Measurements from ENCODE around the gene FUOM. TPM values are rescaled to one million over a fixed set of nuclear protein-coding genes. Genes with fewer than 3 reads are reported as not detected.
A peak's percentile ranks its signal among the peaks of the same experiment; 100 is the strongest.

The FUOM gene
- total RNA-seq, 1 experiment from 2014 or later = 41.8 TPM

- Mint-ChIP-seq H3K27me3 (ENCODE audit: low read depth) (no peaks in the 10 kb centered on the region), H3K4me3 (peak overlapping the region; percentile 78 to 89), H3K4me1 (peaks cover 9 to 12% of the 10 kb centered on the region in 2 experiments), H3K9me3 (no peaks in the 10 kb centered on the region; a peak in 1 of 5 replicates), H3K36me3 (ENCODE audit: insufficient read depth in 1 of 3, low read depth in 3 of 3) (peaks cover 25 to 30% (median 29%) of the 10 kb centered on the region in 3 experiments), H3K27ac (peak overlapping the region; percentile 77 to 92 (median 88); a peak in 6 of 7 replicates)
- Histone ChIP-seq H3K56ac (ENCODE audit: insufficient read length, low read depth, low read length) (no peak overlapping the region), H4K20me1 (ENCODE audit: control insufficient read depth, insufficient read depth, insufficient read length) (no peaks in the 10 kb centered on the region), H3K4me2 (ENCODE audit: insufficient read depth, insufficient read length, low read length) (peak overlapping the region; percentile 39), H3K79me1 (ENCODE audit: insufficient read depth, low read depth, low read length, poor library complexity, severe bottlenecking) (peaks cover 4% of the 10 kb centered on the region), H3K27ac (ENCODE audit: insufficient read length, low read depth, low read length) (no peak overlapping the region), H3K18ac (ENCODE audit: insufficient read length, low read depth, low read length) (no peak overlapping the region), H2BK120ac (ENCODE audit: low read depth, low read length, poor library complexity, severe bottlenecking) (no peak overlapping the region), H3T11ph (ENCODE audit: low read length) (no peak overlapping the region), H2BK20ac (ENCODE audit: low read depth, low read length, poor library complexity, severe bottlenecking) (no peak overlapping the region), H3K79me2 (ENCODE audit: insufficient read depth, low read length) (peaks cover 3% of the 10 kb centered on the region; the same call in 1 of the 2 replicates), H3K9me3 (ENCODE audit: control insufficient read depth, low read depth, low read length) (no peaks in the 10 kb centered on the region), H3K14ac (ENCODE audit: insufficient read depth, low read length) (no peak overlapping the region), H4K5ac (ENCODE audit: insufficient read length, low read depth, low read length) (no peak overlapping the region), H3K9ac (ENCODE audit: extremely low read depth, insufficient read length, low read length) (no peak overlapping the region), H4K8ac (replicated peaks; ENCODE audit: insufficient read length, low read depth, low read length) (no peak overlapping the region), H3K4me1 (ENCODE audit: insufficient read depth, low read length) (no peaks in the 10 kb centered on the region), H3K23ac (ENCODE audit: insufficient read length, low read depth, low read length) (no peak overlapping the region), H2AK5ac (ENCODE audit: insufficient read length, low read length) (no peak overlapping the region), H2BK15ac (ENCODE audit: low read depth, low read length) (no peak overlapping the region), H3K27me3 (ENCODE audit: insufficient read depth, low read length) (no peaks in the 10 kb centered on the region), H4K91ac (ENCODE audit: insufficient read length, low read depth, low read length) (no peak overlapping the region), H3K4ac (ENCODE audit: low read depth, low read length) (no peak overlapping the region), H2BK5ac (ENCODE audit: insufficient read length, low read length) (no peak overlapping the region), H2BK12ac (ENCODE audit: insufficient read length, low read depth, low read length) (no peak overlapping the region), H3K23me2 (ENCODE audit: insufficient read length, low read depth, low read length, poor library complexity, severe bottlenecking) (peaks cover 5% of the 10 kb centered on the region), H2AFZ (ENCODE audit: low read length) (no peak overlapping the region)
- TF ChIP-seq, protein P1, sequence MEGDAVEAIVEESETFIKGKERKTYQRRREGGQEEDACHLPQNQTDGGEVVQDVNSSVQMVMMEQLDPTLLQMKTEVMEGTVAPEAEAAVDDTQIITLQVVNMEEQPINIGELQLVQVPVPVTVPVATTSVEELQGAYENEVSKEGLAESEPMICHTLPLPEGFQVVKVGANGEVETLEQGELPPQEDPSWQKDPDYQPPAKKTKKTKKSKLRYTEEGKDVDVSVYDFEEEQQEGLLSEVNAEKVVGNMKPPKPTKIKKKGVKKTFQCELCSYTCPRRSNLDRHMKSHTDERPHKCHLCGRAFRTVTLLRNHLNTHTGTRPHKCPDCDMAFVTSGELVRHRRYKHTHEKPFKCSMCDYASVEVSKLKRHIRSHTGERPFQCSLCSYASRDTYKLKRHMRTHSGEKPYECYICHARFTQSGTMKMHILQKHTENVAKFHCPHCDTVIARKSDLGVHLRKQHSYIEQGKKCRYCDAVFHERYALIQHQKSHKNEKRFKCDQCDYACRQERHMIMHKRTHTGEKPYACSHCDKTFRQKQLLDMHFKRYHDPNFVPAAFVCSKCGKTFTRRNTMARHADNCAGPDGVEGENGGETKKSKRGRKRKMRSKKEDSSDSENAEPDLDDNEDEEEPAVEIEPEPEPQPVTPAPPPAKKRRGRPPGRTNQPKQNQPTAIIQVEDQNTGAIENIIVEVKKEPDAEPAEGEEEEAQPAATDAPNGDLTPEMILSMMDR (conservative IDR thresholded peaks at IDR 0.05) = no peak
- no CpG with 5 or more reads among the region's 27 CpGs for WGBS (ENCODE audit: extremely low coverage, insufficient read length, low lambda C conversion rate)
- peak; percentile 31 for DNase-seq
Measured at GRCh38 chr10:133393401-133394063, 35.7 kb upstream of the FUOM start.
